HFFc6 (cell line): ENCODE data around the gene KRTAP19-6. TPM values are rescaled to one million over a fixed set of nuclear protein-coding genes. Genes with fewer than 3 reads are reported as not detected.
"Not testable (repeated sequence)": the region's sequence is repeated elsewhere in the genome, so short reads cannot be mapped to it uniquely, and the experiment has no call there.

Experiments used
- DNase-seq: peaks from one replicate; pipeline ENCODE4 v3.0.0-alpha.2; 2018
- H3K27ac Mint-ChIP-seq: 2 replicates; pipeline ENCODE4 v1.8.0; 2020; ENCODE audit warnings: mild to moderate bottlenecking, mixed read lengths
- H3K27me3 Mint-ChIP-seq: 2 replicates; pipeline ENCODE4 v1.8.0; 2021; ENCODE audit warnings: mild to moderate bottlenecking, moderate library complexity, mixed read lengths; ENCODE audit not compliant: insufficient read depth
- H3K36me3 Mint-ChIP-seq: 2 replicates; pipeline ENCODE4 v1.8.0; 2021; ENCODE audit warnings: low read depth, mixed read lengths
- H3K4me1 Mint-ChIP-seq: 2 replicates; pipeline ENCODE4 v1.8.0; 2020; ENCODE audit warnings: low read depth, mixed read lengths
- H3K4me3 Mint-ChIP-seq: 2 replicates; pipeline ENCODE4 v1.8.0; 2020; ENCODE audit warnings: mild to moderate bottlenecking, moderate library complexity, mixed read lengths
- H3K9me3 Mint-ChIP-seq: 2 replicates; pipeline ENCODE4 v1.8.0; 2020; ENCODE audit warnings: mild to moderate bottlenecking, mixed read lengths
- total RNA-seq, 6 experiments: library from RNA; stranded (reverse); fragmentation: NEBNext Ultra II Directional; extraction: Animal tissue kit (Norgen Biotek cat#: 25700); gene quantifications; 2 replicates in 1 of 6; 3 replicates in 5 of 6; pipeline ENCODE4 v1.2.3, GENCODE V29; 2021
- TF ChIP-seq, protein P1 (sequence below): fragments of 200-600 bp; sonication (generic); IDR thresholded peaks from 2 replicates; pipeline ENCODE4 v1.5.0; 2021; ENCODE audit warnings: antibody characterized with exemption, mild to moderate bottlenecking

The KRTAP19-6 gene
- total RNA-seq, 6 experiments from 2014 or later: not detected

DNA sequence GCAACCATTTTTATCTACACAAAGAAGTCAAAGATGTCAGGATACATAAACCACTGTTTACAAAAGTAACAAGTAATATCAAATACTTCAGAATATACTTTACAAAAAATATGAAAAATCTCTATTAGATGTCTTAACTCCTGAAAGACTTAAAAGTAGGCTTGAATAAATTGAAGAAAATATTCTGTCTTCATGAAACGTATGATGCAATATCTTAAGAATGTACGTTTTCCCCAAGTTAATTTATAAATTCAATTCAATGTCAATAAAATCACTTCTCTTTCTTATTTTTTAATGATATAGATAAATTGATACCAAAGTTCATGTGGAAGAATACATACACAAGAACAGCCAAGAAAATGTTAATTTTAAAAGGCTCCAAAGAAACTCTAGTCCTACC lies 13.4 kb upstream of the KRTAP19-6 start:
- Mint-ChIP-seq H3K4me3 (no peak overlapping the region), H3K4me1 (no peaks in the 10 kb centered on the region), H3K9me3 (peaks cover 59% of the 10 kb centered on the region), H3K36me3 (peaks cover 6% of the 10 kb centered on the region; the same call in 1 of the 2 replicates), H3K27me3 (no peaks in the 10 kb centered on the region), H3K27ac (no peak overlapping the region)
- TF ChIP-seq, protein P1, sequence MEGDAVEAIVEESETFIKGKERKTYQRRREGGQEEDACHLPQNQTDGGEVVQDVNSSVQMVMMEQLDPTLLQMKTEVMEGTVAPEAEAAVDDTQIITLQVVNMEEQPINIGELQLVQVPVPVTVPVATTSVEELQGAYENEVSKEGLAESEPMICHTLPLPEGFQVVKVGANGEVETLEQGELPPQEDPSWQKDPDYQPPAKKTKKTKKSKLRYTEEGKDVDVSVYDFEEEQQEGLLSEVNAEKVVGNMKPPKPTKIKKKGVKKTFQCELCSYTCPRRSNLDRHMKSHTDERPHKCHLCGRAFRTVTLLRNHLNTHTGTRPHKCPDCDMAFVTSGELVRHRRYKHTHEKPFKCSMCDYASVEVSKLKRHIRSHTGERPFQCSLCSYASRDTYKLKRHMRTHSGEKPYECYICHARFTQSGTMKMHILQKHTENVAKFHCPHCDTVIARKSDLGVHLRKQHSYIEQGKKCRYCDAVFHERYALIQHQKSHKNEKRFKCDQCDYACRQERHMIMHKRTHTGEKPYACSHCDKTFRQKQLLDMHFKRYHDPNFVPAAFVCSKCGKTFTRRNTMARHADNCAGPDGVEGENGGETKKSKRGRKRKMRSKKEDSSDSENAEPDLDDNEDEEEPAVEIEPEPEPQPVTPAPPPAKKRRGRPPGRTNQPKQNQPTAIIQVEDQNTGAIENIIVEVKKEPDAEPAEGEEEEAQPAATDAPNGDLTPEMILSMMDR: no peak
- no peak for DNase-seq

DNA sequence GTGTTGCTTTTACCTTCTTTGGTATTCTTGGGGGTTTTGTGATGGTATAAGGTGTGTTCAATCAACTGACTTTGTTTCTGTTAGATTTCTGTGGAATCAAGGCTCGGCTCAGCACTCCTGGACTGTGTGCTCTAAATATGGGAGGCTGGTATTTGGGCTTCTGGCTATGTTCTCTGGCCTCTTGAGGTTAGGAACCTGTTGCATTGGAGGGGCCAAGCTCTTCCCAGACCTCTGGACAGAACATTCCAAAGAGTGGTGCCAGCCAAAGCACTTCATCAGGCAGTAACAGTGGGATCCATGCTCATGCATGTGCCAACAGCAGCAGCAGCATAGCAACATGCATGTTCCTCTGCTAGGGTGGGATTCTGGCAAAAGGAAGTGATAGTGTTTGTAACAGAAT lies 11.1 kb upstream of the KRTAP19-6 start:
- Mint-ChIP-seq H3K9me3 (peaks cover 60% of the 10 kb centered on the region), H3K4me1 (no peaks in the 10 kb centered on the region), H3K27me3 (no peaks in the 10 kb centered on the region), H3K27ac (no peak overlapping the region), H3K4me3 (no peak overlapping the region), H3K36me3 (peaks cover 6% of the 10 kb centered on the region; the same call in 1 of the 2 replicates)
- TF ChIP-seq, protein P1: no peak
- no peak for DNase-seq

DNA sequence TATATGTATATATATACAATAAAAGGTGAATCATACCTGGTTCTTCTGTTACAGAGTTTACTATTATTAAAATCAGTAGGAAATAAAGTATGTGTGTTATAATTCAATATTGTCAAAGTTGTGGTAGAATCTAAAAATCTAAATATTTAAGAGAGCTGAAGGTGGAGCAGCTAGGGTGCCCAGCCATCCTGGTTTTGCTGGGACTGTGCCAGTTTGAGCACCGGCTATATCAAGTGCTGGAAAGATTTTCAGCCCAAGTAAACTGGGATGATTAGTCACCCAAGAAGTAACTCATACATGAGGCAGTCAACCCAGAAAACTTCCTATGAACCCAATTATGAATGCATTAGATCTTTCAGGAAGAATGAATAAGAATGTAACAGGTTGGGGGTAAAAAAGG lies 22.8 kb downstream of the KRTAP19-6 start:
- no peak overlapping the region for H3K4me3 Mint-ChIP-seq
- H3K27me3 Mint-ChIP-seq: no peaks in the 10 kb centered on the region
- no peak for DNase-seq
- TF ChIP-seq, protein P1: no peak
- no peaks in the 10 kb centered on the region for H3K4me1 Mint-ChIP-seq
- H3K36me3 Mint-ChIP-seq: peaks cover 12% of the 10 kb centered on the region; the same call in 1 of the 2 replicates
- H3K27ac Mint-ChIP-seq: no peak overlapping the region
- peaks cover 29% of the 10 kb centered on the region for H3K9me3 Mint-ChIP-seq

DNA sequence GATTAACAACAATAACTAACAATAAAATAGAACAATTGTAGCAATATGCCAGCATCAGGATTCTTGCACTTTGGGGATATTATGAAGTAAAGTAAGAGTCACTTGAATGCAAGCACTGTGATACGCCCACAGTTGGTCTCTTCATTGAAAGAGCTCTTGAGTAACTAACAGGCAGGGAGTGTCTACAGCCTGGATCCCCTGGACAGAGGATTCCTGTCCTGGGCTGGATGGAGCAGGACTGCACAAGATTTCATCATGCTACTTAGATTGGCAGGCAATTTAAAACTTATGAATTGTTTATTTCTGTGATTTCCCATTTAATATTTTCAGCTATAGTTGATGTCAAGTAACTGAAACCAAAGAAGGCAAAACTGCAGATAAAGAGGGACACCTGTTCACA lies 26.0 kb downstream of the KRTAP19-6 start:
- peaks cover 40% of the 10 kb centered on the region for H3K9me3 Mint-ChIP-seq
- TF ChIP-seq, protein P1: no peak
- no peak overlapping the region for H3K27ac Mint-ChIP-seq
- H3K27me3 Mint-ChIP-seq: no peaks in the 10 kb centered on the region
- H3K4me1 Mint-ChIP-seq: no peaks in the 10 kb centered on the region
- DNase-seq: no peak
- H3K36me3 Mint-ChIP-seq: peaks cover 12% of the 10 kb centered on the region; the same call in 1 of the 2 replicates
- H3K4me3 Mint-ChIP-seq: no peak overlapping the region

DNA sequence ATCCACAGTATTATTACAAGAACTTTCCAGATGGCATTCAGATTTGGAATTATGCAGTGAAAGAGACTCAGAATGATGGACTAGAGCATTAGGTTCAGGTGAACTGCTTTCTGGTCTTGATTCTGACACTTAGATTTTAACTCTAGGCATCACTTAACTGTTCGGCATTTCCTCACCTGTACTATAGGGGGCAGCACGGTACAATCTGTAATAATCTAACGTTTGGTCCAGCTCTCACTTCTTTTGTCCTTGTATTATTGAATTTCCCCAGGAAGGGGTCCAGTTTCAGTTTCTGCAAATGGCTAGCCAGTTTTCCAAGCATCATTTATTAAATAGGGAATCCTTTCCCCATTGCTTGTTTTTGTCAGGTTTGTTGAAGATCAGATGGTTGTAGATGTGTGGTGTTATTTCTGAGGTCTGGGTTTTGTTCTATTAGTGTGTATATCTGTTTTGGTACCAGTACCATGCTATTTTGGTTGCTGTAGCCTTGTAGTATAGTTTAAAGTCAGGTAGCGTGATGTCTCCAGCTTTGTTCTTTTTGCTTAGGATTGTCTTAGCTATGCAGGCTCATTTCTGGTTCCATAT lies 36.0 kb downstream of the KRTAP19-6 start:
- not testable (repeated sequence) for DNase-seq, H3K27me3 Mint-ChIP-seq, H3K27ac Mint-ChIP-seq, H3K36me3 Mint-ChIP-seq, H3K4me3 Mint-ChIP-seq, H3K4me1 Mint-ChIP-seq
- TF ChIP-seq, protein P1: 0 out of 2 replicates have a peak, but pooled peaks have one; percentile 10
- H3K9me3 Mint-ChIP-seq: peaks cover 59% of the 10 kb centered on the region
